GM12878 (cell line): ENCODE measurements around the gene KLRC2. TPM values are rescaled to one million over a fixed set of nuclear protein-coding genes. Genes with fewer than 3 reads are reported as not detected.
A peak's percentile ranks its signal among the peaks of the same experiment; 100 is the strongest.
"Not testable (repeated sequence)": the region's sequence is repeated elsewhere in the genome, so short reads cannot be mapped to it uniquely, and the experiment has no call there.

Source experiments
- ATAC-seq: fragments of 200-7000 bp; cut with Tn5 transposase; 3 replicates; pipeline ENCODE4 v1.9.1; 2020; ENCODE audit warnings: mild to moderate bottlenecking, moderate library complexity
- BruUV-seq: library from RNA; stranded (reverse); fragments of 400-500 nt; replicated peaks from 2 replicates; lab custom pipeline; 2021; lab: Mats Ljungman, UMichigan
- CTCF ChIA-PET: fragments of 300-600 bp; sonication (Branson Sonifier 250); formaldehyde crosslinking; extraction: SDS; loops from one replicate; lab custom pipeline; 2021; ENCODE audit warnings: inconsistent platforms; lab: Yijun Ruan, JAX
- POLR2A ChIA-PET: fragments of 350-600 bp; formaldehyde crosslinking; extraction: SDS; loops from one replicate; lab custom pipeline; 2021; ENCODE audit warnings: inconsistent platforms; lab: Charles Lee
- RAD21 ChIA-PET: fragments of 300-600 bp; sonication (Branson Sonifier 250); formaldehyde crosslinking; loops from one replicate; lab custom pipeline; 2023; ENCODE audit warnings: antibody characterized with exemption; ENCODE audit not compliant: unreplicated experiment; lab: Charles Lee
- SMC1A ChIA-PET: fragments of 300-600 bp; sonication (Branson Sonifier 250); formaldehyde crosslinking; loops from one replicate; lab custom pipeline; 2023; ENCODE audit not compliant: unreplicated experiment, uncharacterized antibody; lab: Charles Lee
- DNase-seq: peaks from one replicate; pipeline ENCODE4 v3.0.0-alpha.2; 2011; ENCODE audit warnings: low read depth, low spot score
- FAIRE-seq: peaks from 3 replicates; lab custom pipeline; 2011; peaks lifted over from hg19 to GRCh38; lab: Jason Lieb, UNC
- H2AFZ ChIP-seq: 2 replicates; pipeline ENCODE4 v1.6.0; 2011; ENCODE audit warnings: low read depth, low read length, control low read depth; ENCODE audit not compliant: control insufficient read depth
- H3K27ac ChIP-seq: 2 replicates; pipeline ENCODE4 v1.5.1; 2011; ENCODE audit warnings: control low read depth; ENCODE audit not compliant: control insufficient read depth, insufficient read depth
- H3K27me3 ChIP-seq, 2 experiments: replicated peaks in 1 of 2; 2 replicates each; pipeline versions ENCODE4 v1.6.0 to v1.6.1; 2011; ENCODE audit warnings: low read length in 1 of 2; ENCODE audit not compliant: control insufficient read depth in 2 of 2, insufficient read depth in 2 of 2
- H3K36me3 ChIP-seq, 2 experiments: 2 replicates each; pipeline ENCODE4 v1.5.1; 2011; ENCODE audit warnings: low read length in 1 of 2; ENCODE audit not compliant: control insufficient read depth in 2 of 2, insufficient read depth in 2 of 2
- H3K4me1 ChIP-seq: 2 replicates; pipeline ENCODE4 v1.6.1; 2011; ENCODE audit warnings: mild to moderate bottlenecking, low read length, moderate library complexity, mixed read lengths; ENCODE audit not compliant: control insufficient read depth, insufficient read depth
- H3K4me2 ChIP-seq: 2 replicates; pipeline ENCODE4 v1.6.0; 2011; ENCODE audit warnings: control low read depth; ENCODE audit not compliant: control insufficient read depth, insufficient read depth
- H3K4me3 ChIP-seq: fragments of 200-600 bp; sonication (generic); 2 replicates; pipeline ENCODE4 v1.5.1; 2016
- H3K79me2 ChIP-seq: 2 replicates; pipeline ENCODE4 v1.6.0; 2011; ENCODE audit warnings: low read length; ENCODE audit not compliant: control insufficient read depth, insufficient read depth
- H3K9ac ChIP-seq: 2 replicates; pipeline ENCODE4 v1.8.0; 2011; ENCODE audit warnings: low read length, control low read depth, mixed read lengths; ENCODE audit not compliant: control insufficient read depth, insufficient read depth
- H3K9me3 ChIP-seq: replicated peaks from 3 replicates; pipeline ENCODE4 v1.5.1; 2011; ENCODE audit warnings: mild to moderate bottlenecking, low read length; ENCODE audit not compliant: control insufficient read depth, insufficient read depth
- H4K20me1 ChIP-seq: 2 replicates; pipeline ENCODE4 v1.6.0; 2011; ENCODE audit not compliant: control insufficient read depth, insufficient read depth
- RUNX3 ChIP-seq: IDR thresholded peaks from 2 replicates; pipeline ENCODE4 v1.6.1; 2012; ENCODE audit warnings: low read length, inconsistent platforms
- WGBS: methylation state at CpG from one replicate; pipeline ENCODE4 v1.1.6; 2016; ENCODE audit warnings: low lambda C conversion rate; ENCODE audit not compliant: insufficient replicate concordance, insufficient coverage; ENCODE audit errors: missing lambda C conversion rate; 5-methylcytosine and 5-hydroxymethylcytosine counted together
- in situ Hi-C: fragments of 300-500 bp; cut with MboI; formaldehyde crosslinking; loops from 9 replicates; pipeline ENCODE4 v1.14.3; 2018; ENCODE audit warnings: mixed read lengths
- intact Hi-C: fragments of 100-400 bp; cut with micrococcal nuclease; formaldehyde crosslinking; loops from one replicate; pipeline ENCODE4 v1.14.2; 2022; ENCODE audit not compliant: unreplicated experiment
- polyA plus RNA-seq, 11 experiments: library from polyadenylated mRNA; depleted of rRNA in 4 of 11; unstranded in 6 of 11; stranded (reverse) in 5 of 11; fragments of >200 nt; fragmentation: Nextera tagmentation in 4 of 11; fragmentation: Illumina TruSeq in 1 of 11; extraction: Ambion mirVana in 4 of 11; extraction: Trizol in 1 of 11; gene quantifications; 1 replicate in 1 of 11; 2 replicates in 10 of 11; pipeline versions ENCODE4 v1.2.1 to v1.2.3, GENCODE V29; 2011 to 2016; ENCODE audit warnings: inconsistent platforms in 2 of 11, missing spikeins in 2 of 11, low read depth in 1 of 11
- total RNA-seq, 4 experiments: library from RNA; depleted of rRNA in 3 of 4; stranded (reverse); fragments of >200 nt in 3 of 4; fragmentation: Illumina TruSeq in 1 of 4; extraction: Trizol in 1 of 4; gene quantifications; 2 replicates each; pipeline versions ENCODE4 v1.2.1 to v1.2.3, GENCODE V29; 2013 to 2021

Gene KLRC2
- total and polyA plus RNA-seq, 10 of the 15 experiments (the other 5 are each of a cell fraction or from before 2014, with no cell fraction given) = 0.15 to 0.40 (median 0.20) TPM; not detected in 5

DNA sequence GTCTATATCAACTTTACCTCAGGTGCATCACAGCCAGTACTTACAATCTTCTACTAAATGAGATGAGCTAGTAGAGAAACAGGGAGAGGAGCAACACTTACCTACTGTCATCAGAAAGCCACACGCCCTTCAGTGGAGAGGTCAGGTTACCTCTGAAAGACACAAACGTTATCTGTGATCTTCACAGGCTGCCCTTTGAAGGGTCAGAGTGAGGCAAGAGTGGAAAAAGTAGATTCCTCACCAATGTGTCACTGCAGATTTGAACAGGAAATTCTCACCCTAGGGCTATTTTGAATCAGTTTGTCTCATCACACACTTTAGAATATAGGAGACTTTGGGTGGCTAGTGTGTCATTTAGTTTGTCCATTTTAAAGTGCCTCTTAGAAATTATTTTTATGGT, 1.8 kb upstream of the KLRC2 start:
- H3K9ac ChIP-seq, CTCF ChIA-PET, H3K9me3 ChIP-seq, SMC1A ChIA-PET, POLR2A ChIA-PET, intact Hi-C loops, BruUV-seq, H4K20me1 ChIP-seq, in situ Hi-C loops, RAD21 ChIA-PET, DNase-seq, H3K79me2 ChIP-seq, H3K4me3 ChIP-seq, H3K4me2 ChIP-seq, H3K27ac ChIP-seq, H3K4me1 ChIP-seq, H3K27me3 ChIP-seq, H2AFZ ChIP-seq, H3K36me3 ChIP-seq: not testable (repeated sequence)
- ATAC-seq = peak; percentile 54
- WGBS = no CpG with 5 or more reads among the region's 2 CpGs
- peak; percentile 27 for FAIRE-seq

DNA sequence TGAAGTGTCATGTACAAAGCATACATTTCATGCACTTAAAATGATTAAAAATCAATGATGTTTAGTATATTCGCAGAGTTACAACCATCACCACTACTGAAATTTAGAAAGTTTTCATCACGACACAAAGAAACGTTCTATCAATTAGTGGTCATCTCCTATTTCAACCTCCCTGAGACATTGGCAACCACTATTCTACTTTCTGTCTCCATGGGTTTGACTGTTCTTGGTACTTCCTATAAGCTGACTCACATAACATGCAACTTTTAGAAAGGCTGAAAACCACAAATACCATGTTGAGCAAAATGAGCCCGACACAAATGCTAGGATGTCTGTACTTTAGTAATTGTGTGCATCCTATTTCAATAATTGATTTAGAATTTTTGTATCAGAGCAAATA, 5.2 kb downstream of the KLRC2 start:
- DNase-seq, intact Hi-C loops, H4K20me1 ChIP-seq, RAD21 ChIA-PET, H3K9ac ChIP-seq, in situ Hi-C loops, SMC1A ChIA-PET, H3K79me2 ChIP-seq, CTCF ChIA-PET, H2AFZ ChIP-seq, H3K27me3 ChIP-seq, POLR2A ChIA-PET, H3K4me1 ChIP-seq, H3K9me3 ChIP-seq, H3K36me3 ChIP-seq, BruUV-seq, H3K4me2 ChIP-seq, H3K27ac ChIP-seq, H3K4me3 ChIP-seq: not testable (repeated sequence)
- ATAC-seq (peak; percentile 86), FAIRE-seq (peak; percentile 38)
- 9% methylated on average over 4 of the region's 4 CpGs for WGBS
- 0 out of 2 replicates have a peak, but pooled peaks have one; percentile 7 for TF ChIP-seq RUNX3

DNA sequence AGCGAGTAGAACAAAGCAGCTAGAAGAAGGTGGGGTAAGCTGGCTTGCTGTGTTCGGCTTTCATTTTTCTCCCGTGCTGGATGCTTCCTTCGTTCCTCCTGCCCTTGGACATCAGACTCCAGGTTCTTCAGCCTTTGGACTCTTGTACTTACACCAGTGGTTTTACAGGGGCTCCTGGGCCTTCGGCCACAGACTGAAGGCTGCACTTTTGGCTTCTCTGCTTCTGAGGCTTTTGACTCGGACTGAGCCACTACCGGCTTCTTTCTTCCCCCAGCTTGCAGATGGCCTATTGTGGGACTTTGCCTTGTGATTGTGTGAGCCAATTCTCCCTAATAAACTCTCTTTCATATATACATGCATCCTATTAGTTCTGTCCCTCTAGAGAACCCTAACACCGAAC, 9.9 kb downstream of the KLRC2 start:
- H3K4me2 ChIP-seq, H3K9me3 ChIP-seq, H3K4me1 ChIP-seq, H2AFZ ChIP-seq, FAIRE-seq, in situ Hi-C loops, H4K20me1 ChIP-seq, SMC1A ChIA-PET, H3K36me3 ChIP-seq, H3K9ac ChIP-seq, H3K27me3 ChIP-seq, ATAC-seq, H3K4me3 ChIP-seq, H3K27ac ChIP-seq, RAD21 ChIA-PET, H3K79me2 ChIP-seq, BruUV-seq, POLR2A ChIA-PET, intact Hi-C loops, DNase-seq: not testable (repeated sequence)
- CTCF ChIA-PET = interaction anchor here (0.7 kb wide), 1 partner anchor 325 kb away, joined by 3 read pairs; no protein-coding TSS in a partner anchor
- WGBS = 68% methylated on average over 6 of the region's 8 CpGs

DNA sequence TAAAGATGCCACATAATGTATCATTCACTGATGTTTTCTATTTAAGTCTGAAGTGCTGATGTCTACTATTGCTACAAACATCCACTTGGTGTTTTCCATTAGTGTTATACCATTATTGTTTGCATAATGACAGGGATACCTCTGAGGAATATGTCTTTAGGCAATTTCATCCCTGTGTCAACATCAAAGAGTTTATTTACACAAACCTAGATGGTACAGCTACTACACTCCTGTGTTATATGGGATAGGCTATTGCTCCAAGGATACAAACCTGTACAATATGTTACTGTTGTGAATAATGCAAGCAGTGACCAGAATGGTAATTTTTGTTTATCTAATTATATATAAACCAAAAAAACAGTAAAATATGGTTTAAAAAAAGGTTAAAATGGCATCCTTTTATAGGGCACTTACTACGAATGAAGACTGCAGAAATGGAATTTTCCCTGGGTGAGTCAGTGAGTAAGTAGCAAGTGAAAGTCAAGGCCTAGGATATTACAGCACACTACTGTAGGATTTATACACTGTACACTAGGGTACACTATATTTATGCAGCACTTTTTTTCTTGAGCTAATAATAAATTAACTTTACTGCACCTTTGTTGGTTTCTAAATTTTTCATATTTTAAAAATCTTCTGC, 11.4 kb downstream of the KLRC2 start:
- H4K20me1 ChIP-seq, FAIRE-seq, H2AFZ ChIP-seq, H3K4me2 ChIP-seq, H3K4me1 ChIP-seq, BruUV-seq, DNase-seq, H3K9me3 ChIP-seq, in situ Hi-C loops, H3K36me3 ChIP-seq, POLR2A ChIA-PET, SMC1A ChIA-PET, H3K9ac ChIP-seq, ATAC-seq, RAD21 ChIA-PET, H3K4me3 ChIP-seq, H3K27me3 ChIP-seq, CTCF ChIA-PET, H3K79me2 ChIP-seq, H3K27ac ChIP-seq, intact Hi-C loops: not testable (repeated sequence)
- WGBS = 56% methylated on average over 1 of the region's 1 CpG
